Caki2 (cell line): ENCODE data around the gene ARMH2. TPM values are rescaled to one million over a fixed set of nuclear protein-coding genes. Genes with fewer than 3 reads are reported as not detected.
"Not testable (repeated sequence)": the region's sequence is repeated elsewhere in the genome, so short reads cannot be mapped to it uniquely, and the experiment has no call there.

Source experiments
- DNase-seq: peaks from one replicate; pipeline ENCODE4 v3.0.0-alpha.2; 2015; ENCODE audit warnings: low read depth
- in situ Hi-C: cut with HindIII; loops from 2 replicates; pipeline ENCODE4 v1.10.0; 2016; ENCODE audit warnings: low sequenced_read_pairs, low pct_unique_long_range_greater_than_20kb, mixed read lengths
- total RNA-seq: library from RNA; depleted of rRNA; stranded (reverse); fragments of >200 nt; shearing (Covaris generic); gene quantifications from 2 replicates; pipeline ENCODE4 v1.2.3, GENCODE V29; 2014; ENCODE audit warnings: low replicate concordance

Gene ARMH2
- total RNA-seq, 1 experiment from 2014 or later: not detected

GRCh38 chr6:24774696-24775519 lies 23.8 kb downstream of the ARMH2 start, which contains the start of gene GMNN:
Gene GMNN, plus strand, starts transcription at chr6:24774937. Its CDS starts 2,310 bp downstream, at chr6:24777247.
- in situ Hi-C loops: no loop called here
- peak; percentile 93 for DNase-seq

GRCh38 chr6:24768361-24768760 lies 30.4 kb downstream of the ARMH2 start:
- in situ Hi-C loops: no loop called here
- DNase-seq: no peak

GRCh38 chr6:24766680-24767462 lies 31.8 kb downstream of the ARMH2 start:
- in situ Hi-C loops: no loop called here
- DNase-seq: peak; percentile 30

GRCh38 chr6:24765968-24766367 lies 32.7 kb downstream of the ARMH2 start:
- DNase-seq, in situ Hi-C loops: not testable (repeated sequence)

GRCh38 chr6:24764833-24765828 lies 33.6 kb downstream of the ARMH2 start:
- in situ Hi-C loops, DNase-seq: not testable (repeated sequence)

- DNase-seq: no peak
- in situ Hi-C loops: no loop called here
These were observed 35.1 kb downstream of the ARMH2 start for GRCh38 chr6:24763578-24763977.

GRCh38 chr6:24761851-24762250 lies 36.9 kb downstream of the ARMH2 start:
- in situ Hi-C loops: no loop called here
- DNase-seq: no peak

- in situ Hi-C loops: no loop called here
- DNase-seq: peak; percentile 50
These were observed 37.4 kb downstream of the ARMH2 start for GRCh38 chr6:24761193-24761835.

GRCh38 chr6:24760210-24760609 lies 38.5 kb downstream of the ARMH2 start:
- in situ Hi-C loops: no loop called here

GRCh38 chr6:24759718-24760117 lies 39.0 kb downstream of the ARMH2 start:
- in situ Hi-C loops: no loop called here
- DNase-seq: no peak

More at GRCh38 chr6:24760210-24760609, 38.5 kb downstream of the ARMH2 start:
- no peak for DNase-seq

- DNase-seq: no peak
- in situ Hi-C loops: no loop called here
These were observed 41.1 kb downstream of the ARMH2 start for GRCh38 chr6:24757611-24758010.

- DNase-seq: peak; percentile 25
- in situ Hi-C loops: no loop called here
These were observed 43.4 kb downstream of the ARMH2 start for GRCh38 chr6:24755279-24755678.

GRCh38 chr6:24754378-24754777 lies 44.3 kb downstream of the ARMH2 start:
- DNase-seq, in situ Hi-C loops: not testable (repeated sequence)

GRCh38 chr6:24753545-24753944 lies 45.2 kb downstream of the ARMH2 start:
- in situ Hi-C loops: no loop called here
- no peak for DNase-seq

GRCh38 chr6:24752917-24753492 lies 45.7 kb downstream of the ARMH2 start:
- in situ Hi-C loops: no loop called here
- no peak for DNase-seq

GRCh38 chr6:24752503-24752902 lies 46.2 kb downstream of the ARMH2 start:
- DNase-seq: no peak
- in situ Hi-C loops: no loop called here

GRCh38 chr6:24750878-24751277 lies 47.8 kb downstream of the ARMH2 start:
- in situ Hi-C loops, DNase-seq: not testable (repeated sequence)
